ENCODE data around the gene CCAR1. TPM values are rescaled to one million over a fixed set of nuclear protein-coding genes. Genes with fewer than 3 reads are reported as not detected.
"Not testable (repeated sequence)": the region's sequence is repeated elsewhere in the genome, so short reads cannot be mapped to it uniquely, and the experiment has no call there.

CCAR1 gene
- polyA plus RNA-seq, 12 donors = 52.0 to 141 (median 82.4) TPM; not detected in 1

DNA sequence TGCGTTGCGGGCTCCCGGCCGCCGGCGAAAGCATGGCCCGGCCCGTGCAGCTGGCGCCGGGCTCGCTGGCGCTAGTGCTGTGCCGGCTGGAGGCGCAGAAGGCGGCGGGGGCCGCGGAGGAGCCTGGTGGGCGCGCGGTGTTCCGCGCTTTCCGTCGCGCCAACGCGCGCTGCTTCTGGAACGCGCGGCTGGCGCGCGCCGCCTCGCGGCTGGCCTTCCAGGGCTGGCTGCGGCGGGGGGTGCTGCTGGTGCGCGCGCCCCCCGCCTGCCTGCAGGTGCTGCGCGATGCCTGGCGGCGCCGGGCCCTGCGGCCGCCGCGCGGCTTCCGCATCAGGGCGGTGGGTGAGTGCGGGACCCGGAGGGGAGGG, 106.5 kb downstream of the CCAR1 start:
- not testable (repeated sequence) for DNase-seq

DNA sequence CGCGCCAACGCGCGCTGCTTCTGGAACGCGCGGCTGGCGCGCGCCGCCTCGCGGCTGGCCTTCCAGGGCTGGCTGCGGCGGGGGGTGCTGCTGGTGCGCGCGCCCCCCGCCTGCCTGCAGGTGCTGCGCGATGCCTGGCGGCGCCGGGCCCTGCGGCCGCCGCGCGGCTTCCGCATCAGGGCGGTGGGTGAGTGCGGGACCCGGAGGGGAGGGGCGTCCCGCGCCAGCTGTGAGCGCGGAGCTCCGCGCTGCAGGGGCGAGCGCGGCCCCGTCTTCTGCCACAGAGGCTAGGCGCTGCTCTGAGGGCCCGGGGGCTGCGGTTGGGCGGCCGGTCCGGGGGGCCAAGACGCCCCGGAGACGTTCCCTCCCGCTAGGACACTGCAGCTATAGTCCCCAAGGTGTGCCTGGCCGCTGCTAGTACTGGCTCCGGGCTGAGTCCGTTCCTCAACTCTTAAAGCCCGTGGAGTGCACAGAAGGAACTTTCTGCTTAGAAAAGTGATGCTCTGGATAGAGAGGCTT, 107.1 kb downstream of the CCAR1 start:
- peak; percentile 12 for DNase-seq

DNA sequence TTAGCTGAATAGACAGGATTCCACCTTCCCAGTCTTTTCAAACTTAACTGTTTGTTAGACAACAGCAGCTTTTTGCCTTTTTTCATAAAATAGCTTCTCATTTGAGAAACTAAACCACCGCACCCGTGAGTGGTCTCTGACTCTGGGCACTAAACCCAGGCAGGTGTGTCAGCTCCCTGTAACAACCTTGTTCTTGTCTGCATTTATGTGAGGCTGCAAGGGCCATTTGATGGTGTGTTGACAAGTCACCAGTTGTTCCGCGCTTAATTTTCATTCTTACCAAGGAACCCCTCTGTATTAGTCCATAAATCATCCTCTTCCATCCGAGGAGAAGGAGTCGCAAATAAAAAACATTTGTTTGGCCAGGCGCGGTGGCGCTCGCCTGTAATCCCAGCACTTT, 107.8 kb downstream of the CCAR1 start:
- DNase-seq = no peak

DNA sequence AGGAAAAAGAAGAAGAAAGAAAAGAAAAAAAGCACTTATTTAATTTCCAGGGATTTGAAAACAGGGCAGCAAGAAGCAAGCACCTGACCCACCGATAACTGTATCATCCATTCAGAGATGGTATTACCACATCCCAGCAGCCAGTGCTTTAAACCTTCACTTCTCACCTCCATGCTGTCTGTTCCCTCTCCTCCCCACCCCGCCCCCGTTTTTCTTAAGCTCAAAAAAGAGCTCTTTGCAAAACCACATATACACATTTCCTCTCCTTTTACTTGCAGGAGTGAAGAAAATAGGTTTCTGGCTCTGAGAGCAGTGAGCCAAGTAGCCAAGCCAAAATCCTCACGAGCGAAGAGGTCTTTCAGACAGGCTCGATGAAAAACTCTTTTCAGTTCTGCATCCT, 108.5 kb downstream of the CCAR1 start:
- no peak for DNase-seq

DNA sequence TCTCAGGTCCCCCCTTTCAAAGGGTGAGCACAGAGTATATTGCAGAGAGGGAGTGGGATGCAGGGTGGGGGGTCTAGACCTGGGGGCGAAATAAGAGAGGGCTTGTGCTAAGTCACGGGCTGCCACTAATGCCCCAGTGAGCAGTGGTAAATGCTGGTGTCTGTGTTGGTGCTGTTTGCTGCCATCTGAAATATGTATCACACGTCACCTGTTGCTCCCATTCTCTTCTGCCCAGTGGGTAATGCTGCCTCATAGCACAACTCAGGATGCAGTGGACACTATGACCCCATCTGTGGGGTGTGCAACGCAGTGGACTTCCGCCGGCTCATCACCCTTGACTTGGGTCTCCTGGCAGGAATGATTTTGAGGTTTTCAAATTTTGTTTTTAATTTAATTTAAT, 108.9 kb downstream of the CCAR1 start:
- DNase-seq = no peak

DNA sequence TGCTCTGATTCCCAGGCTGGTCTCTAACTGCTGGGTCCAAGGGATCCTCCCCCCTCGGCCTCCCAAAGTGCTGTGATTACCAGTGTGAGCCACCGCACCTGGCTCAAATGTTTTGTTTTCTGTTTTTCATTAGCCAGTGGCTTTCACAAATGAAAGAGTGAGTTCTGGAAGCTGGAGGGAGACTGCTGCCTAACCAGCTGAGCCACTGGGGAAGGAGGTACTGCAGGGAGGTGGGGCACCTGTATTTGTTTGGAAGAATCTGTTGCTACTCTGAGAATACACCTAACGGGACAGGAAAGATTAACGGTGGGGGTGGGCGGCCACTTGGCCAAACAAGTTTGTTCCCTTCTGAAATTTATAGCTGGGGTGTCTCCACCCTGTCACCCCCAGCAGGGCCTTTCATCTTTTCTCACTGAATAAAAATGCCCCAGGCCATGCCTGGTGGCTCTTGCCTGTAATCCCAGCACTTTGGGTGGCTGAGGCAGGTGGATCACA, 111.0 kb downstream of the CCAR1 start:
- no peak for DNase-seq

DNA sequence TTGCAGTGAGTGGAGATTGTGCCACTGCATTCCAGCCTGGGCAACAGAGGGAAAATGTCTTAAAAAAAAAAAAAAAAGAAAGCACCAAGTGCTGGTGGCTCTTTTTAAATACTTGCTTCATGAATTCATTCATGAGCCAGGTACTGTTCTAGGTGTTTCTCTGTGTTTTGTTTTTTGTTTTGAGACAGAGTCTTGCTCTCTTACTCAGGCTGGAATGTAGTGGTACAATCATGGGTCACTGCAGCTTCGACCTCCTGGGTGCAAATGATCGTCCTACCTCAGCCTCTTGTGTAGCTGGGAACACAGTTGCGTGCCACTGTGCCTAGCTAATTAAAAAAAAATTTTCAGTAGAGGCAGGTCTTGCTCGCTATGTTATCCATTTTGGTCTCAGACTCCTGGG, 111.6 kb downstream of the CCAR1 start:
- DNase-seq = no peak

DNA sequence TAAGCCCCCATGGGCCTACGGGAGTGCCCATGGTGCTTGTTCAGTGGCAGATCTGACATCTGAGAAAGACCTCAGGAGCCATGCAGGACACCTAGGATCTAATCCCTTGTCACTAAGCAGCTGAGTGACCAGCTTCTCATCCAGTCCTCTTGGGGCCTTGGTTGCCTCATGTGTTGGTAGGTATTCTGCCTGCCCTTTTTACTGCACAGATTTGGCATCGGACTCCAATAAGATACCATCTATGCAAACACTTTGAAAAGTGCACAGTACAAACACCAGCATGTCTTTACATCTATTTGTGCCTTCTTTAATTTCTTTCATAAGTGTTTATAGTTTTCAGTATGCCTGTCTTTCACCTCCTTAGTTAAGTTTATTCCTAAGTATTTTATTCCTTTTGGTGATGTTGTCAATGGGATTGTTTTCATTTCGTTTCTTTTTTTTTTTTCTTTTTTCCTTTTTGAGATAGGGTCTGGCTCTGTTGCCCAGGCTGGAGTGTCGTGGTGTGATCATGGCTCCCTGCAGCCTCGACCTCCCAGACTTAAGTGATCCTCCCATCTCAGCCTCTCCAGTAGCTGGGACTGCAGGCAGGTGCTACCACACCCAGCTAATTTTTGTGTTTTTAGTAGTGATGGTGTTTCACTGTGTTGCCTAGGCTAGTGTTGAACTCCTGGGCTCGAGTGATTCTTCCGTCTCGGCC, 116.7 kb downstream of the CCAR1 start:
- DNase-seq = no peak

DNA sequence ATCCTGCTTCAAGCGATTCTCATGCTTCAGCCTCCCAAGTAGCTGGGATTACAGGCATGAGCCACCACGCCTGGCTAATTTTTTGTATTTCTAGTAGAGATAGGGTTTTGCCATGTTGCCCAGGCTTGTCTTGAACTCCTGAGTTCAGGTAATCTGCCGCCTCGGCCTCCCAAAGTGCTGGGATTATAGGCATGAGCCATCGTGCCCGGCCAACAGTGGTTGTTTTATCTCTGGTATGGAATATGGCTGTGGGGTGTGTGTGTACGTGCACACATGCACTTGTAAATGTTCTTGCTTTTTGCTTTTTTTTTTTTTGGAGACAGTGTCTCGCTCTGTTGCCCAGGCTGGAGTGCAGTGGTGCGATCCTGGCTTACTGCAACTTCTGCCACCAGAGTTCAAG, 119.6 kb downstream of the CCAR1 start:
- not testable (repeated sequence) for DNase-seq

Other genes starting within 250 kb of the CCAR1 start
- 1 to 10 TPM in 11 of 12 donors, not detected in 1; 2.6 to 9.1 (median 6.9) TPM for gene DNA2, start 249.3 kb upstream of the CCAR1 start, polyA plus RNA-seq (ENCODE audit: insufficient read length in 12 of 12)
- gene SLC25A16, start 193.7 kb upstream of the CCAR1 start, polyA plus RNA-seq (ENCODE audit: insufficient read length in 12 of 12) = 10 to 100 TPM in 5 of 12 donors, 1 to 10 TPM in 6, not detected in 1; 4.0 to 17.4 (median 9.9) TPM
- gene TET1, start 160.9 kb upstream of the CCAR1 start, polyA plus RNA-seq (ENCODE audit: insufficient read length in 12 of 12) = 10 to 100 TPM in 7 of 12 donors, 1 to 10 TPM in 4, not detected in 1; 7.5 to 13.7 (median 10.5) TPM
- 1 to 10 TPM in 11 of 12 donors, not detected in 1; 2.3 to 5.3 (median 2.8) TPM for gene STOX1, start 106.3 kb downstream of the CCAR1 start, polyA plus RNA-seq (ENCODE audit: insufficient read length in 12 of 12)
- gene DDX50, start 180.1 kb downstream of the CCAR1 start, polyA plus RNA-seq (ENCODE audit: insufficient read length in 12 of 12) = 10 to 100 TPM in 11 of 12 donors, not detected in 1; 44.5 to 62.9 (median 49.1) TPM
- gene DDX21, start 234.9 kb downstream of the CCAR1 start, polyA plus RNA-seq (ENCODE audit: insufficient read length in 12 of 12) = 10 to 100 TPM; 40.9 to 86.8 (median 47.8) TPM

All from muscle of arm (tissue), 12 donors.